Endothelial cell of umbilical vein (primary cell): Measurements from ENCODE around the gene SORCS2. TPM values are rescaled to one million over a fixed set of nuclear protein-coding genes. Genes with fewer than 3 reads are reported as not detected.

Experiments used
- BruUV-seq: library from RNA; stranded (reverse); fragments of 400-500 nt; replicated peaks from 2 replicates; lab custom pipeline; 2021; lab: Mats Ljungman, UMichigan
- CTCF ChIA-PET: fragments of 300-600, 350-600 bp; sonication (Branson Sonifier 250); formaldehyde crosslinking; loops from one replicate; lab custom pipeline; 2021; ENCODE audit warnings: antibody characterized with exemption, inconsistent platforms; lab: Charles Lee
- POLR2A ChIA-PET: fragments of 300-600, 350-600 bp; sonication (Branson Sonifier 250); formaldehyde crosslinking; loops from one replicate; lab custom pipeline; 2021; ENCODE audit warnings: antibody characterized with exemption, inconsistent platforms; lab: Charles Lee
- DNase-seq: peaks from one replicate; pipeline ENCODE4 v3.0.0-alpha.2; 2011; ENCODE audit warnings: low read depth, low spot score
- FAIRE-seq: peaks from 2 replicates; lab custom pipeline; 2011; peaks lifted over from hg19 to GRCh38; lab: Jason Lieb, UNC
- H2AFZ ChIP-seq: 2 replicates; pipeline ENCODE4 v1.6.0; 2012; ENCODE audit warnings: low read depth, low read length, control low read depth, inconsistent platforms
- H3K27ac ChIP-seq: 2 replicates; pipeline ENCODE4 v1.5.1; 2011; ENCODE audit warnings: low read depth, mild to moderate bottlenecking, control low read depth, low read length, moderate library complexity; ENCODE audit not compliant: insufficient read depth
- H3K27me3 ChIP-seq, 2 experiments: 2 replicates each; pipeline versions ENCODE4 v1.6.0 to v1.6.1; 2011; ENCODE audit warnings: low read length in 2 of 2, mixed read lengths in 1 of 2; ENCODE audit not compliant: control insufficient read depth in 2 of 2, insufficient read depth in 2 of 2
- H3K36me3 ChIP-seq, 2 experiments: 2 replicates in 1 of 2; 3 replicates in 1 of 2; pipeline ENCODE4 v1.5.1; 2011; ENCODE audit warnings: low read length in 2 of 2, mild to moderate bottlenecking in 1 of 2, moderate library complexity in 1 of 2; ENCODE audit not compliant: control insufficient read depth in 2 of 2, insufficient read depth in 2 of 2; ENCODE audit errors: extremely low read depth in 1 of 2
- H3K4me1 ChIP-seq: 3 replicates; pipeline ENCODE4 v1.5.1; 2011; ENCODE audit warnings: mild to moderate bottlenecking, low read length; ENCODE audit not compliant: control insufficient read depth, insufficient read depth; ENCODE audit errors: extremely low read depth
- H3K4me2 ChIP-seq: 2 replicates; pipeline ENCODE4 v1.6.1; 2011; ENCODE audit warnings: low read length, control low read depth, mixed read lengths; ENCODE audit not compliant: insufficient read depth
- H3K4me3 ChIP-seq, 3 experiments: fragments of 200-600 bp in 1 of 3; sonication (generic), shearing (Covaris generic) in 1 of 3; replicated peaks in 1 of 3; 2 replicates each; pipeline ENCODE4 v1.5.1; 2011 to 2016; ENCODE audit warnings: control low read depth in 3 of 3, low read length in 3 of 3, mild to moderate bottlenecking in 2 of 3, inconsistent platforms in 1 of 3, low read depth in 1 of 3, moderate library complexity in 1 of 3; ENCODE audit not compliant: insufficient read depth in 1 of 3
- H3K79me2 ChIP-seq: 2 replicates; pipeline ENCODE4 v1.6.0; 2012; ENCODE audit warnings: low read length, inconsistent platforms; ENCODE audit not compliant: control insufficient read depth, insufficient read depth
- H3K9ac ChIP-seq: replicated peaks from 2 replicates; pipeline ENCODE3; 2011; ENCODE audit warnings: low read length, control low read depth; ENCODE audit not compliant: insufficient read depth; ENCODE audit errors: extremely low read depth
- H3K9me1 ChIP-seq: replicated peaks from 3 replicates; pipeline ENCODE4 v1.6.0; 2011; ENCODE audit warnings: mild to moderate bottlenecking, low read length; ENCODE audit not compliant: control insufficient read depth, insufficient read depth; ENCODE audit errors: extremely low read depth
- H3K9me3 ChIP-seq: replicated peaks from 2 replicates; pipeline ENCODE4 v1.5.1; 2012; ENCODE audit warnings: low read length, inconsistent platforms; ENCODE audit not compliant: control insufficient read depth, insufficient read depth
- H4K20me1 ChIP-seq: replicated peaks from 2 replicates; pipeline ENCODE3; 2011; ENCODE audit warnings: mild to moderate bottlenecking, low read length; ENCODE audit not compliant: control insufficient read depth, insufficient read depth; ENCODE audit errors: extremely low read depth
- CTCF ChIP-seq, 2 donors: IDR thresholded peaks; 1 replicate in 1 of 2; 2 replicates in 1 of 2; pipeline ENCODE4 v1.5.1; 2011; ENCODE audit warnings: low read length in 2 of 2, mild to moderate bottlenecking in 2 of 2, moderate library complexity in 2 of 2, control low read depth in 1 of 2, inconsistent platforms in 1 of 2, low read depth in 1 of 2; ENCODE audit not compliant: insufficient read depth in 1 of 2; ENCODE audit errors: extremely low read depth in 1 of 2
- EZH2 ChIP-seq: IDR thresholded peaks from 2 replicates; pipeline ENCODE4 v1.6.1; 2012; ENCODE audit warnings: borderline replicate concordance, low read depth, mild to moderate bottlenecking, moderate library complexity, low read length, inconsistent platforms; ENCODE audit not compliant: severe bottlenecking
- FOS ChIP-seq: IDR thresholded peaks from 2 replicates; pipeline ENCODE4 v1.6.1; 2011; ENCODE audit warnings: mild to moderate bottlenecking, low read length, moderate library complexity, borderline replicate concordance; ENCODE audit not compliant: insufficient read depth
- GATA2 ChIP-seq: IDR thresholded peaks from 2 replicates; pipeline ENCODE4 v1.7.0; 2011; ENCODE audit warnings: low read depth, mild to moderate bottlenecking, moderate library complexity, mixed read lengths, low read length; ENCODE audit not compliant: insufficient read length, insufficient read depth
- JUN ChIP-seq: IDR thresholded peaks from 2 replicates; pipeline ENCODE4 v1.6.1; 2011; ENCODE audit warnings: borderline replicate concordance, low read depth; ENCODE audit not compliant: insufficient read length, insufficient read depth
- MAX ChIP-seq: IDR thresholded peaks from 2 replicates; pipeline ENCODE4 v1.6.1; 2011; ENCODE audit not compliant: insufficient read depth, insufficient read length
- MYC ChIP-seq: IDR thresholded peaks from one replicate; pipeline ENCODE4 v1.6.1; 2011; ENCODE audit warnings: mild to moderate bottlenecking, low read depth, low read length
- POLR2A ChIP-seq: IDR thresholded peaks from 2 replicates; pipeline ENCODE4 v1.6.1; 2012; ENCODE audit warnings: low read depth, mild to moderate bottlenecking, control low read depth, low read length
- POLR2AphosphoS5 ChIP-seq: IDR thresholded peaks from 2 replicates; pipeline ENCODE4 v1.6.1; 2012; ENCODE audit warnings: low read depth, mild to moderate bottlenecking, control low read depth, low read length, moderate library complexity; ENCODE audit not compliant: insufficient read depth
- dilution Hi-C: fragments of 300-500 bp; cut with MboI; formaldehyde crosslinking; loops from one replicate; pipeline ENCODE4 v1.15.0; 2019; ENCODE audit warnings: low sequenced_read_pairs; ENCODE audit not compliant: extremely low pct_ligation_motif_present
- intact Hi-C: fragments of 100-400 bp; cut with micrococcal nuclease; formaldehyde crosslinking; loops from one replicate; pipeline ENCODE4 v1.10.0; 2022
- polyA plus RNA-seq, 4 experiments: library from polyadenylated mRNA; depleted of rRNA in 3 of 4; stranded (reverse) in 3 of 4; unstranded in 1 of 4; fragments of >200 nt; gene quantifications; 2 replicates each; pipeline versions ENCODE4 v1.2.1 to v1.2.3, GENCODE V29; 2011 to 2012; ENCODE audit warnings: missing spikeins in 1 of 4
- total RNA-seq: library from RNA; stranded (reverse); gene quantifications from 2 replicates; pipeline ENCODE4 v1.2.3, GENCODE V29; 2021

Gene SORCS2
- total and polyA plus RNA-seq, 2 donors (not counting 3 experiments of a cell fraction or from before 2014, with no cell fraction given) = not detected

GRCh38 chr4:7665321-7665720, 473.0 kb downstream of the SORCS2 start:
- POLR2A ChIA-PET = no interaction called here
- H4K20me1 ChIP-seq = no peaks in the 10 kb centered on the region

More at GRCh38 chr4:7665321-7665720, 473.0 kb downstream of the SORCS2 start:
- H3K9me3 ChIP-seq = no peaks in the 10 kb centered on the region
- no peaks in the 10 kb centered on the region for H3K4me1 ChIP-seq
- BruUV-seq = no TSS peak
- H3K4me3 ChIP-seq = no peak overlapping the region
- intact Hi-C loops (no loop called here), dilution Hi-C loops (no loop called here)
- no peak for TF ChIP-seq EZH2
- TF ChIP-seq JUN = no peak
- no peak for TF ChIP-seq POLR2AphosphoS5
- TF ChIP-seq MAX = no peak
- no peak for TF ChIP-seq CTCF (IDR thresholded peaks at IDR 0.05; ENCODE audit: extremely low read depth in 1 of 2, insufficient read depth in 1 of 2, low read depth in 1 of 2, low read length in 2 of 2)
- no peak for TF ChIP-seq FOS
- TF ChIP-seq GATA2 = no peak
- no peak for TF ChIP-seq POLR2A
- no peak for TF ChIP-seq MYC
- H3K27me3 ChIP-seq = no peaks in the 10 kb centered on the region
- H3K36me3 ChIP-seq = no peaks in the 10 kb centered on the region
- no peak overlapping the region for H3K9ac ChIP-seq
- H3K4me2 ChIP-seq = no peak overlapping the region
- no peak for DNase-seq
- no peak overlapping the region for H2AFZ ChIP-seq
- H3K27ac ChIP-seq = no peak overlapping the region
- H3K9me1 ChIP-seq = no peaks in the 10 kb centered on the region
- no peak for FAIRE-seq
- CTCF ChIA-PET = no interaction called here
- H3K79me2 ChIP-seq = no peaks in the 10 kb centered on the region
